NCI-H748 (cell line): ENCODE results near the gene CDK5RAP2.
A peak's percentile ranks its signal among the peaks of the same experiment; 100 is the strongest.
"Not testable (repeated sequence)": the region's sequence is repeated elsewhere in the genome, so short reads cannot be mapped to it uniquely, and the experiment has no call there.

Experiments used
- DNase-seq: peaks from one replicate; lab custom pipeline; 2025; ENCODE audit not compliant: unreplicated experiment; lab: John Stamatoyannopoulos, UW

The CDK5RAP2 gene

DNA sequence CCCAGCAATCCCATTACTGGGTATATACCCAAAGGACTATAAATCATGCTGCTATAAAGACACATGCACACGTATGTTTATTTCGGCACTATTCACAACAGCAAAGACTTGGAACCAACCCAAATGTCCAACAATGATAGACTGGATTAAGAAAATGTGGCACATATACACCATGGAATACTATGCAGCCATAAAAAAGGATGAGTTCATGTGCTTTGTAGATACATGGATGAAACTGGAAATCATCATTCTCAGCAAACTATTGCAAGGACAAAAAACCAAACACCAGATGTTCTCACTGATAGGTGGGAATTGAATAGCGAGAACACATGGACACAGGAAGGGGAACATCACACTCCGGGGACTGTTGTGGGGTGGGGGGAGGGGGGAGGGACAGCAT lies 64.0 kb downstream of the CDK5RAP2 start:
- not testable (repeated sequence) for DNase-seq

GRCh38 chr9:120515481-120515880 lies 64.5 kb downstream of the CDK5RAP2 start:
- not testable (repeated sequence) for DNase-seq

DNA sequence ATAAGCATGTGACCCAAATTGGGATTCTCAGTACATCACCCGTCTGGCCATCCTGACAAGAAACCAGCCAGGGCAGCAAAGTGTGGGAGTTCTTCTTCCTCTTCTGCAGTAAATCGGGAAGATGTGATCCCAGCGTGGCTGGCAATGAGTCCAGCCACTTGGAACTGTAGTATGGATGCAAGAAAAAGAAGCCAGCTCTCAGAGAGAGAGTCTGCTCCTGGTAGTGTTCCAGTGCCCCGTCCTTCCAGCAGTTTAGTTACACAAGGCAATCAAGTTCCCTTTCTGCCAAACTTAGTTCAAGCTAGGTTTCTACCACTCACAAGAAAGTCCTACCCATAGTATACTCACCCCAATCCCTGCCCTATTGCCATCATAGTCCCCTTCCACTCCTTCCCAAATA lies 65.6 kb downstream of the CDK5RAP2 start:
- DNase-seq: no peak

GRCh38 chr9:120513825-120514396 lies 66.1 kb downstream of the CDK5RAP2 start:
- DNase-seq: no peak

GRCh38 chr9:120510816-120511215 lies 69.2 kb downstream of the CDK5RAP2 start:
- DNase-seq: no peak

- DNase-seq: no peak
Measured at GRCh38 chr9:120507936-120508510, 71.9 kb downstream of the CDK5RAP2 start.

DNA sequence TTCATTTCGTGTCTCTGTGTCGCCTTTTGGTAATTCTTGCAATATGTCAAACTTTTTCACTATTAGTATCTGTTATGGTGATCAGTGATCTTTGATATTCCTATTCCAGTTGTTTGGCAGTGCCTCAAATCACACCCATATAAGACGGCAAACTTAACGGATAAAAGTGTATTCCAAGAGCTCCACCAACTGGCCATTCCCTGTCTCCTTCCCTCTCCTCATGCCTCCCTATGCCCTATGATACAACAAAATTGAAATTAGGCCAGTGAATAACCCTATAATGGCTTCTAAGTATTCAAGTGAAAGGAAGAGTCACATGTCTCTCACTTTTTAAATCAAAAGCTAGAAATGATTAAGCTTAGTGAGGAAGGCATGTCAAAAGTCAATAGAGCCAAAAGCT lies 74.8 kb downstream of the CDK5RAP2 start:
- DNase-seq: peak; percentile 14

DNA sequence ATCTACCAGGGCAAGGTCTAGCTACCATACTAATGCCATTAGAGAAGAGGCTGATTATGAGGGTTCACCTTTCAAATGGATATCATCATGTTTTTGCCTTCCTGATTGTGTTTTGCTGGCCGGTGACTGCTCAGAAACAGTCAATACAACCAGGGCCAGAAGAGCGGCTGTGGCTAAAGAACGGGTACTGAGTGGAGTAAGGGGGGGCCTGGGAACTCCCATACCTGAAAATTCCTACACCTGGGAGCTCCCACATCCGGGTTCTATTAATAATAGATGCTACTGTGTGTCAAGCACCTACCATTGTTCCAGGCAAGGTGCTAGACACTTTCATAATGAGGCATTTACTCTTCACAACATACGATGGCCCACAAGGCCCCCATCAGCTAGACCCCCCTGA lies 79.2 kb downstream of the CDK5RAP2 start:
- no peak for DNase-seq

DNA sequence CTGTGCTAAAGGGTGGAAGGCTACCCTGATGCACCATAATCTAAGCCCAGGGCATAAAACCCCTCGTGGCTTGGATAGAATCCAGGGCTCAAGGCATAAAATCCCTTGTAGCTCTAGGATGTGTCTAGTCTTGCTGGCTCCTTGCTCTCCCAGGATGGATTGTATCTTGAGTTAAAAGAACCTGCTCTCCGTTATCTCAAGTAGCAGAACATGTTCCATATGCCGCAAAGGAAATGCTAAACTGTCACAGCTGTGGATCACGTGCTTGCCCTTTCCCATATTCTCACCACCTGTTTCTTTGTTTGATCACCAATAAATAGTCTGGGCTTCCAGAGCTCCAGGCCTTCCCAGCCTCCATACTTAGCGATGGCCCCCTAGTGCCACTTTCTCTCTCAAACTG lies 82.1 kb downstream of the CDK5RAP2 start:
- not testable (repeated sequence) for DNase-seq

DNA sequence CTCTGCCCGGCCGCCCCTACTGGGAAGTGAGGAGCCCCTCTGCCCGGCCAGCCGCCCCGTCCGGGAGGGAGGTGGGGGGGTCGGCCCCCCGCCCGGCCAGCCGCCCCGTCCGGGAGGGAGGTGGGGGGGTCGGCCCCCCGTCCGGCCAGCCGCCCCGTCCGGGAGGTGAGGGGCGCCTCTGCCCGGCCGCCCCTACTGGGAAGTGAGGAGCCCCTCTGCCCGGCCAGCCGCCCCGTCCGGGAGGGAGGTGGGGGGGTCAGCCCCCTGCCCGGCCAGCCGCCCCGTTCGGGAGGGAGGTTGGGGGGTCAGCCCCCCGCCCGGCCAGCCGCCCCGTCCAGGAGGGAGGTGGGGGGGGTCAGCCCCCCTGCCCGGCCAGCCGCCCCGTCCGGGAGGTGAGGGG lies 83.5 kb downstream of the CDK5RAP2 start:
- DNase-seq: not testable (repeated sequence)

- DNase-seq: no peak
Measured at GRCh38 chr9:120490888-120491595, 88.9 kb downstream of the CDK5RAP2 start.

GRCh38 chr9:120486835-120487234 lies 93.1 kb downstream of the CDK5RAP2 start:
- DNase-seq: no peak

DNA sequence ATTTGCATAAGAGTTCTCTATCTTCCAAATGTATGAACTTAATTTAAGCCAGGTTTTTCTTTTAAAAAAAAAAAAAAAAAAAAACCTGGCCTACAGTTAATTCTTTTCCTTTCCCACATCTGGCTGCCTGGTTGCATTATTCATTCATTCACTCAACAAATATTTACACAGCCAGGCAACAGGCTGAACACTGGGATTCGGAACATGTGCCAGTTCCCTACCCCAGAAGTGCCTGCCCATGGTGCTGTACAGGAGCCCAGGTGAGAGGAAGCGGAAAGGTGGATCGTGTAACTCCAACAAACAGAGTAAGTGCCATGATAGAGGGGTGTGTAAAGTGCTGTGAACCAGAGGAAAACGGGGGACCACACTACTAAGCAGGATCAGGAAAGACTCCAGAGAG lies 93.6 kb downstream of the CDK5RAP2 start:
- peak; percentile 44 for DNase-seq

- DNase-seq: no peak
Measured at GRCh38 chr9:120485788-120486187, 94.2 kb downstream of the CDK5RAP2 start.

DNA sequence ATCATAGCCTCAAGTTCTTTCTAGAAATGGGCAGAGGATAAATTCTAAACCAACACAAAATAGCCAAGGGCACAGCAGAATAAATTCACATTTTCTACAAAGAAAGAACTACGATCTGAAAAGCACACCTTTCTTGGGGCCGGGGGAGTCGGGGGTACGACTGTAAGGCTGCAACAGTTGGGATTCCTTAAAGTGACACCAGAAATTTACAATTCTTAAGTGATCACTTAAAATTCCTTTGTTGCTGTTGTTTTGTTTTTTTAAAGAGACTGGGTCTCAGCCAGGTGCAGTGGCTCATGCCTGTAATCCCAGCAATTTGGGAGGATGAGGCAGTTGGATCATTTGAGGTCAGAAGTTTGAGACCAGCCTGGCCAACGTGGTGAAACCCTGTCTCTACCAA lies 95.8 kb downstream of the CDK5RAP2 start:
- no peak for DNase-seq

GRCh38 chr9:120482424-120483186 lies 97.4 kb downstream of the CDK5RAP2 start:
- no peak for DNase-seq

GRCh38 chr9:120481846-120482245 lies 98.1 kb downstream of the CDK5RAP2 start:
- DNase-seq: no peak

GRCh38 chr9:120481248-120481647 lies 98.7 kb downstream of the CDK5RAP2 start:
- DNase-seq: no peak

DNA sequence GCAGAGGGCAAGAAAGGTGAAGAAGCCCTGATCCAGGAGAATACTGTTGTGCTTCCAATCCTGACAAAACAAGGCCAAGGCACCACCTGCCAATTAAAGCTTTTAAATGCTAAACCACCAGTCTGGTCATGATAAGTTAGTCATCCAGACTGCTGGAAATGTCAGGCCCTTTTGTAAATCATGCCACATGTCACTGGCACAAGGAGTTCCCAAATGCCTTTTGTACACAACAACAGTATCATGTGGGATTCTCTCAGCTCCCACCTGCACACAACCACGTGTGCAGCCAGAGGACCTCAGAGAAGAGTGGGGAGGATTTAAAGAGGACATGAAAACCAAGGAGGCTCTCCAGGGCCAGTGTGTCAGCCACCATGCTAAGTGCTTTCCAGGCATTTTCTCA lies 99.3 kb downstream of the CDK5RAP2 start:
- DNase-seq: peak; percentile 24

- no peak for DNase-seq
Measured at GRCh38 chr9:120478208-120478607, 101.8 kb downstream of the CDK5RAP2 start.

DNA sequence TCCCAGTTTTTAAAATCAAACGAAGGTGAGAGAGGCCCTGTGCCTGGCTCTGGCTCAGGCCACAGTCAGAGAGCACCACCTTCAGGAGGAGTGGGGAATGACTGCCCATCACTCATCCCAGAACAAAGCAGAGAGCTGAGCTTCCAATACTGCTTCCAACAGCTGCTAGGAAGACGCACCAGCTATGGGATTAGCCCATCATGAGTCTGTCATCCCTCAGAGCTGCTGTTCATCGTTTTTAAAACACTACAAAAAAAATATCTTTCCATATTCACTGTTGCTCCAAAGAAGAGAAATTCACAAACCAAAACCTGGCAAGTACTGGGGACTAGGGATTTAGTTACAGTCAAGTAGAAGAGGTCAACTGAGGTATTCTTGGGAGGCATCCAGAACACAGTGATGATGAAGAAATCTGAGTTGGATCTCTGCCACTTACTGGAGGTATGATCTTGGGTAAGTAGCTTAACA lies 102.4 kb downstream of the CDK5RAP2 start:
- peak; percentile 58 for DNase-seq

GRCh38 chr9:120475341-120475740 lies 104.6 kb downstream of the CDK5RAP2 start:
- no peak for DNase-seq
